GM20000 (cell line): Measurements from ENCODE around the gene TMEM42.
"Not testable (repeated sequence)": the region's sequence is repeated elsewhere in the genome, so short reads cannot be mapped to it uniquely, and the experiment has no call there.

ENCODE experiments used
- DNase-seq: peaks from one replicate; pipeline ENCODE4 v3.0.0; 2012; ENCODE audit warnings: low spot score
- TF ChIP-seq, protein P1 (sequence below): IDR thresholded peaks from 2 replicates; pipeline ENCODE4 v1.5.1; 2012; ENCODE audit warnings: mild to moderate bottlenecking, control low read depth; ENCODE audit errors: extremely low read depth, missing control alignments

Gene TMEM42

DNA sequence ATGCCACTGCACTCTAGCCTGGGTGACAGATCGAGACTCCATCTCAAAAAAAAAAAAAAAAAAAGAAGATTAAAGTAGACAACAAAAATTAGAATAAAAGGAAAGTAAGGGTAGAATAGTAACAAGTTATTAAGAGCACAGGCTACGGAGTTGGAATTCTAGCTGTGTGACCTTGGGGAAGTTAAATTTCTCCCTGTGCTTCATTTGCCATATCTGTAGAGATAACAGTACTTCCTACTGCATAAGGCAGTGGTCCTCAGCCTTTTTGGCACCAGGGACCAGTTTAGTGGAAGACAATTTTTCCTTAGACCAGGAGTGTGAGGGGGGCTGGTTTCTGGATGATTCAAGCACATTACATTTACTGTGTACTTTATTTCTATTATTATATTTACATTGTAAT, 28.7 kb upstream of the TMEM42 start:
- no peak for DNase-seq
- TF ChIP-seq, protein P1, sequence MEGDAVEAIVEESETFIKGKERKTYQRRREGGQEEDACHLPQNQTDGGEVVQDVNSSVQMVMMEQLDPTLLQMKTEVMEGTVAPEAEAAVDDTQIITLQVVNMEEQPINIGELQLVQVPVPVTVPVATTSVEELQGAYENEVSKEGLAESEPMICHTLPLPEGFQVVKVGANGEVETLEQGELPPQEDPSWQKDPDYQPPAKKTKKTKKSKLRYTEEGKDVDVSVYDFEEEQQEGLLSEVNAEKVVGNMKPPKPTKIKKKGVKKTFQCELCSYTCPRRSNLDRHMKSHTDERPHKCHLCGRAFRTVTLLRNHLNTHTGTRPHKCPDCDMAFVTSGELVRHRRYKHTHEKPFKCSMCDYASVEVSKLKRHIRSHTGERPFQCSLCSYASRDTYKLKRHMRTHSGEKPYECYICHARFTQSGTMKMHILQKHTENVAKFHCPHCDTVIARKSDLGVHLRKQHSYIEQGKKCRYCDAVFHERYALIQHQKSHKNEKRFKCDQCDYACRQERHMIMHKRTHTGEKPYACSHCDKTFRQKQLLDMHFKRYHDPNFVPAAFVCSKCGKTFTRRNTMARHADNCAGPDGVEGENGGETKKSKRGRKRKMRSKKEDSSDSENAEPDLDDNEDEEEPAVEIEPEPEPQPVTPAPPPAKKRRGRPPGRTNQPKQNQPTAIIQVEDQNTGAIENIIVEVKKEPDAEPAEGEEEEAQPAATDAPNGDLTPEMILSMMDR, result no peak

GRCh38 chr3:44833394-44833793, 28.3 kb upstream of the TMEM42 start:
- TF ChIP-seq, protein P1, result no peak
- DNase-seq, result no peak

GRCh38 chr3:44835684-44836083, 26.0 kb upstream of the TMEM42 start:
- TF ChIP-seq, protein P1, result no peak
- DNase-seq, result no peak

- TF ChIP-seq, protein P1, result no peak
- DNase-seq, result no peak
These were observed 19.3 kb upstream of the TMEM42 start for GRCh38 chr3:44842376-44842775.

GRCh38 chr3:44845528-44846520, 15.9 kb upstream of the TMEM42 start:
- TF ChIP-seq, protein P1, result no peak
- DNase-seq, result no peak

DNA sequence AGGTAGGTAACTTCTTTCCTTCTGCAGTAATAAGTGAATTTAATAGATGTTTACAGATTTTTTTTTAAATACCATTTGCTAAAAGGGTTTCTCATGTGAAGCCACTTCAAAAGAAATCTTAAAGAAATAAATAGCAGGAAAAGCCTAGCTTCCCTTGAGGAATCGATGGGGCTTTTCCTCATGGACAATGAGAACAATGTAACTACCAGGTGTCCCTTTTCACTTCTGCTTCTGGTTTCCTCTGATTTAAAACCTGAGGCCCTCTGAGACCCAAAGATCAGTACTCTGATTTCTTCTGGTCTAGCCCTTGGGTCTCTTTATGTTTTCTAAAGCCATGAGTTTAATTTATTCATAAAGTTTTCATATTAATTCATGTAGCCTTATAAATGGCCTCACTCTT, 13.1 kb upstream of the TMEM42 start:
- TF ChIP-seq, protein P1, result no peak
- DNase-seq, result no peak

DNA sequence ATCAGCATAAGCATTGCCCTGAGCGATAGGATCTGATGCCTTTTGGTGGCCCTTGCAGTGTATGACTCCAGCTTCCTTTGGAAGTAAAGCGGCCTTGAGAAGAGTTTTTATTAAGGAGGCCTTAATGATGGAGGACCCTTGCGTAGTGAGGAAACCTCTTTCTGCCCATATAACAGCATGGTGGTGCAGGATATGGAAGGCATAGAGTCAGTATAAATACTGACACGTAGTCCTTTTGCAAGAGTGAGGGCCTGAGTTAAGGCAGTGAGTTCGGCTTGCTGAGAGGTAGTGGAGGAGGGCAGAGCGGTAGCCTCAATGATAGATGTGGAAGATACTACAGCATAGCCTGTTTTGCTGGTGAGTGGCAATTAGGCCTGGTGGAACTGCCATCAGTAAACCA, 5.0 kb upstream of the TMEM42 start:
- not testable (repeated sequence) for DNase-seq

- TF ChIP-seq, protein P1, result no peak
- DNase-seq, result no peak
These were observed 1.6 kb upstream of the TMEM42 start for GRCh38 chr3:44860117-44860516.
